Activated B cell treated with CpG ODN at 0.5 μM for 24 hours (primary cell): ENCODE results near the gene ATP8A2. TPM values are rescaled to one million over a fixed set of nuclear protein-coding genes. Genes with fewer than 3 reads are reported as not detected.

Experiments used
- ATAC-seq: fragments of 200-7000 bp; cut with Tn5 transposase; one replicate; pipeline ENCODE4 v1.10.0; 2021; ENCODE audit warnings: low read depth, mild to moderate bottlenecking, moderate library complexity
- CTCF ChIA-PET: fragments of 350-600 bp; sonication (Branson Sonifier 250); formaldehyde crosslinking; loops from one replicate; lab custom pipeline; 2021; ENCODE audit warnings: antibody characterized with exemption; lab: Charles Lee
- POLR2A ChIA-PET: fragments of 350-600 bp; sonication (Branson Sonifier 250); formaldehyde crosslinking; loops from one replicate; lab custom pipeline; 2021; ENCODE audit warnings: antibody characterized with exemption; lab: Charles Lee
- DNase-seq: peaks from one replicate; pipeline ENCODE4 v3.0.0; 2022
- H3K27ac Mint-ChIP-seq: one replicate; pipeline ENCODE4 v1.8.0; 2020; ENCODE audit warnings: mixed read lengths
- H3K27me3 Mint-ChIP-seq: one replicate; pipeline ENCODE4 v1.8.0; 2021; ENCODE audit warnings: mixed read lengths
- H3K36me3 Mint-ChIP-seq: one replicate; pipeline ENCODE4 v1.8.0; 2021; ENCODE audit warnings: low read depth, mixed read lengths
- H3K4me1 Mint-ChIP-seq: one replicate; pipeline ENCODE4 v1.8.0; 2021; ENCODE audit warnings: mixed read lengths
- H3K4me3 Mint-ChIP-seq: one replicate; pipeline ENCODE4 v1.8.0; 2020; ENCODE audit warnings: mild to moderate bottlenecking, mixed read lengths
- H3K9me3 Mint-ChIP-seq: one replicate; pipeline ENCODE4 v1.8.0; 2020; ENCODE audit warnings: mixed read lengths
- intact Hi-C: fragments of 100-400 bp; cut with micrococcal nuclease; formaldehyde crosslinking; loops from one replicate; pipeline ENCODE4 v1.15.1; 2024
- total RNA-seq: library from RNA; stranded (reverse); gene quantifications from 2 replicates; pipeline ENCODE4 v1.2.3, GENCODE V29; 2022
- TF ChIP-seq, protein P1 (sequence below): fragments of 200-600 bp; IDR thresholded peaks from one replicate; pipeline ENCODE4 v1.8.0; 2022; ENCODE audit warnings: antibody characterized with exemption, mild to moderate bottlenecking

The ATP8A2 gene
- total RNA-seq, 1 donor from 2014 or later: not detected

DNA sequence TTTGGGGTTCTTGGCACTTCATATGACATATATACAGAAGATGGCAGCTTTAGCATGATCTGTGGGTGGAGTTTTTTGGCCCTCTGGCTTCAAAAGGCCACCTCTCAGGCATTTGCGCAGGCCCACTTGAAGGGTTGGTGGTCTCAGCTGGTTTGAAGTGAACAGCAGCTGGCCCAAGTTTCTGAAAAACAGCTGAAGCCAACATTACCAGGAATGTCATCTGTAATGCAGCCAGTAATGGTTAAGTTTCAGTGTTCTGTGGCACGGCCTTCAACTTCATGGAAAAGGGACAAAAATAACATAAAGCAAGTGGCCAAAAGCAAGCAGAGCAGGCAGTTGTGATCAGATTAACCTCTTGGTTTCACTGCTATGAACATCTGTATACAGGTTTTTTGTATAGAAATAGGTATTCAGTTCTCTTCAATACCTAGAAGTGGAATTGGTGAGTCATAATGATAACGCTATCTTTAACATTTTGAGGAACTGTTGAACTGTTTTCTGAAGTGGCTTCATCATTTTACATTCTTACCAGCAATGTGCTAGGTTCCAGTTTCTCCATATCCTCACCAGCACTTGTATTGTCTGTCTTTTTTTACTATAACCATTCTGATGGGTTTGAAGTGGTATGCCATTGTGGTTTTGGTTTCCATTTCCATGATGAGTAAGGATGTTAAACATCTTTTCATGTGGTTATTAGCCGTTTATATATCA lies 434.6 kb downstream of the ATP8A2 start:
- TF ChIP-seq, protein P1, sequence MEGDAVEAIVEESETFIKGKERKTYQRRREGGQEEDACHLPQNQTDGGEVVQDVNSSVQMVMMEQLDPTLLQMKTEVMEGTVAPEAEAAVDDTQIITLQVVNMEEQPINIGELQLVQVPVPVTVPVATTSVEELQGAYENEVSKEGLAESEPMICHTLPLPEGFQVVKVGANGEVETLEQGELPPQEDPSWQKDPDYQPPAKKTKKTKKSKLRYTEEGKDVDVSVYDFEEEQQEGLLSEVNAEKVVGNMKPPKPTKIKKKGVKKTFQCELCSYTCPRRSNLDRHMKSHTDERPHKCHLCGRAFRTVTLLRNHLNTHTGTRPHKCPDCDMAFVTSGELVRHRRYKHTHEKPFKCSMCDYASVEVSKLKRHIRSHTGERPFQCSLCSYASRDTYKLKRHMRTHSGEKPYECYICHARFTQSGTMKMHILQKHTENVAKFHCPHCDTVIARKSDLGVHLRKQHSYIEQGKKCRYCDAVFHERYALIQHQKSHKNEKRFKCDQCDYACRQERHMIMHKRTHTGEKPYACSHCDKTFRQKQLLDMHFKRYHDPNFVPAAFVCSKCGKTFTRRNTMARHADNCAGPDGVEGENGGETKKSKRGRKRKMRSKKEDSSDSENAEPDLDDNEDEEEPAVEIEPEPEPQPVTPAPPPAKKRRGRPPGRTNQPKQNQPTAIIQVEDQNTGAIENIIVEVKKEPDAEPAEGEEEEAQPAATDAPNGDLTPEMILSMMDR: no peak

DNA sequence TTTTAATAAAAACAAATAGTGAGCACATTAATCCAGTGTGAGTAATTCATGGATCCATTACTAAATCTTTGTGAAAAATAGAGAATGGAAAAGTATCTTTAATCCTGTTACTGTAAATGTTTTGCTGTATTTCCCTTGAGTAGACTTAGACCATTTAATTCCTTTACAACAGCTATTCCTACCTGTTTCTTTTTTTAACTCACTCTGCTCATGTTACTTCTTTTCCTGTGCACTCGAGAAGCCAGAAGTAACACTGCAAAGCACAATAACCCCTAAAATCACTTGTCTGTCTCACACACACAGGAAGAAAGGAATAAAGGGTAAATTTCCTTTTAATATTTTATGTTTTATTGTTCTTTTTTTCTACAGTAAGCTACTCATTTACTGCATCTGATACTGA lies 435.8 kb downstream of the ATP8A2 start:
- DNase-seq (no peak), ATAC-seq (no peak)
- TF ChIP-seq, protein P1: no peak
- intact Hi-C loops: no loop called here
- POLR2A ChIA-PET: no interaction called here
- H3K27me3 Mint-ChIP-seq: no peaks in the 10 kb centered on the region
- no peaks in the 10 kb centered on the region for H3K36me3 Mint-ChIP-seq
- H3K27ac Mint-ChIP-seq: no peak overlapping the region
- CTCF ChIA-PET: no interaction called here
- no peaks in the 10 kb centered on the region for H3K4me1 Mint-ChIP-seq
- H3K4me3 Mint-ChIP-seq: no peak overlapping the region
- H3K9me3 Mint-ChIP-seq: peaks cover 4% of the 10 kb centered on the region

More for the DNA sequence above, 434.6 kb downstream of the ATP8A2 start:
- no peaks in the 10 kb centered on the region for H3K9me3 Mint-ChIP-seq
- no peaks in the 10 kb centered on the region for H3K36me3 Mint-ChIP-seq
- ATAC-seq (no peak), DNase-seq (no peak)
- CTCF ChIA-PET: no interaction called here
- no peak overlapping the region for H3K27ac Mint-ChIP-seq
- intact Hi-C loops: no loop called here
- H3K4me1 Mint-ChIP-seq: no peaks in the 10 kb centered on the region
- POLR2A ChIA-PET: no interaction called here
- no peaks in the 10 kb centered on the region for H3K27me3 Mint-ChIP-seq
- no peak overlapping the region for H3K4me3 Mint-ChIP-seq

DNA sequence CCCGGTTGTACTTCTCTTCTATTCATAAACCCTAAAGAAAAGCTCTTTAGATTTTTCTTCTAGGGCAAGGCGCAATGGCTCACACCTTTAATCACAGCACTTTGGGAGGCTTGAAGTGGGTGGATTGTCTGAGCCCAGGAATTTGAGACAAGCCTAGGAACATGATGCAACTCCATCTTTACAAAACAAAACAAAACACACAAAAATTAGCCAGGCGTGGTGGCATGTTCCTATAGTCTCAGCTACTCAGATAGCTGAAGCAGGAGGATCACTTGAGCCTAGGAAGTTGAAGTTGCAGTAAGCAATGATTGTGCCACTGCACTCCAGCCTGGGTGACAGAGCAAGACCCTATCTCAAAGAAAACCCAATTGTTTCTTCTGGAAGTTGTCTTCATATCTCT lies 439.7 kb downstream of the ATP8A2 start:
- POLR2A ChIA-PET: no interaction called here
- H3K27ac Mint-ChIP-seq: no peak overlapping the region

DNA sequence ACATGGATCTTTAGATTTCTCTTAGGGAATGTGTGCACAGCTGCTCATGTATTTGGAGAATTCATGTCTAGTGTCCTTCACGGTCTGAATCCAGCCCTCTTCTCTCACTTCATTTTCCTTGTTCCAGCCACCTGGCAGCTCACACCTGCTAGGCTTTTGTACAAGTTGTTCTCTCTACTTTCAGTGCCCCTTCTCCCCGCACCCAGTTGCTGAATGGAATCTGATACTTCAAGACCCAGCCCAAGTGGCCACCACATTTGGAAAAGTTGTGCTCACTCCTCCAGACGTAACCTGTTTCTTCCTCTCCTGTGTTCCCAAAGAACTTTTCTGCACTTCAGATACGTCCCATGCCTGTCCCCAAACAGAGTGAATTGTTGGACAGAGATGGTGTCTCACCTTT lies 444.5 kb downstream of the ATP8A2 start:
- TF ChIP-seq, protein P1: no peak
- ATAC-seq (no peak), DNase-seq (no peak)
- ChIA-PET CTCF (no interaction called here), POLR2A (no interaction called here)
- intact Hi-C loops: no loop called here
- Mint-ChIP-seq H3K27me3 (no peaks in the 10 kb centered on the region), H3K36me3 (no peaks in the 10 kb centered on the region), H3K4me3 (no peak overlapping the region), H3K27ac (no peak overlapping the region), H3K4me1 (no peaks in the 10 kb centered on the region), H3K9me3 (peaks cover 4% of the 10 kb centered on the region)

More for the DNA sequence above, 439.7 kb downstream of the ATP8A2 start:
- DNase-seq (no peak), ATAC-seq (no peak)
- Mint-ChIP-seq H3K4me3 (no peak overlapping the region), H3K36me3 (no peaks in the 10 kb centered on the region), H3K4me1 (no peaks in the 10 kb centered on the region), H3K9me3 (peaks cover 4% of the 10 kb centered on the region), H3K27me3 (no peaks in the 10 kb centered on the region)
- intact Hi-C loops: no loop called here
- CTCF ChIA-PET: interaction anchor here (0.7 kb wide), 1 partner anchor 45 kb away, joined by 3 read pairs; no protein-coding TSS in a partner anchor
- TF ChIP-seq, protein P1: no peak

DNA sequence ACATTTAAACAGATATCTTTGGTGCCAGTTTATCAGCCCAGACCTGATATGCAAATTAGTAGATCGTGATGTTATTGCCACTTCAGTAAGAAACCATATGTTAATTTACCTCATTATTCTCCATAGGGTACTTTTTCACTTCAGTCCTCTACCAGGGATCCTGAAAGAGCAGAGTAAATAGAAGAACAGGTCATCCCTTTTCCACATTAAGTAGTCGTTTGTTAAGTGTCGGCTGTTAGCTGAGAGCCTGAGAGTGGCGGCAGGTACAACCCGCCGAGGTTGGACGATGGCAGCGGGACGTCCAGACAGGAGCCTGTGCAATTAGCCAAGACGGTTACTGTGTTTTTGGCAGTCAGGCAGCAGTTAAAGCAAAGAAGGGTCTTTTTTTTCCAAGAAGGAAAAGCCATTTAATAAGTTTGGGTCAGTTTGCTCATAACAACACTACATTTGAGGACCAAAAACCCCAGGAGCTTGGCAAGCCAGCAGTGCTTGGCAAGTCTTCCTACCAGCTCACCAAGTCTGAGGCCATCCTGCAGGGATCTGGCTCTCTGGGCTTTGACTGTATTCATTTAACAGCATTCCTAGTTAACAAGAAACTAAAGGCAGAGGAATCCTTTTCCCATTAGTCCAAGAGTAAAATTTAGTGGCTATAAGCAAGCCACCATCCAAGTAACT lies 448.2 kb downstream of the ATP8A2 start:
- POLR2A ChIA-PET: no interaction called here
- Mint-ChIP-seq H3K9me3 (peaks cover 8% of the 10 kb centered on the region), H3K27me3 (peaks cover 4% of the 10 kb centered on the region), H3K4me3 (no peak overlapping the region), H3K27ac (no peak overlapping the region), H3K4me1 (no peaks in the 10 kb centered on the region), H3K36me3 (no peaks in the 10 kb centered on the region)
- TF ChIP-seq, protein P1: no peak
- no peak for DNase-seq
- CTCF ChIA-PET: no interaction called here
- intact Hi-C loops: loop anchor here (10.0 kb wide), 1 partner anchor 245 kb away; no protein-coding TSS in a partner anchor
- no peak for ATAC-seq
